ENCODE data around the gene ZBTB33. TPM values are rescaled to one million over a fixed set of nuclear protein-coding genes. Genes with fewer than 3 reads are reported as not detected.

Gene ZBTB33
- total RNA-seq, 1 experiment from 2014 or later, result 16.2 TPM

DNA sequence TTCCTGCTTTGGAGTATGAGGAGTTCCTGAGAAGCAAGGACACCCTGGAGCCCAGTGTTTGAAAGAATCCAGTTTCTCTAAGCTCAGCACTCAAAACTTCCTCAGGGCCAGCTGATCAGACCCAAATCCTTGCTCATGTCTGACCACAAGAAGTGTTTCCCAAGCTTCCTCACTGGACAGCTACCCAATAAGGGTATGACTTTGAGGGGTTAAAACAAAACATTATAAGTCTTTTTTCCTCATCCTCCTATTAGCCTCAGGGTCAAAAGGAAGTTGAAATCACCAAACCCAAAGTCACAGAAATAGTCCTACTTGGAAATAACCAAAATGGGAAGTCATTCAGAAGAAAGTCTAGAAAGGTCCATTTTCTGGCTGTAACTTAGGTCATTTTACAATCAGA is 13.7 kb downstream of the ZBTB33 start:
- H3K4me1 Mint-ChIP-seq, result peaks cover 30% of the 10 kb centered on the region
- no peaks in the 10 kb centered on the region for H3K9me3 Mint-ChIP-seq
- no peak overlapping the region for H3K27ac Mint-ChIP-seq
- ATAC-seq, result no peak
- DNase-seq (ENCODE audit: low spot score), result no peak
- ChIA-PET POLR2A (no interaction called here), CTCF (interaction anchor here (0.6 to 1.3 kb wide), 2 partner anchors 11 to 50 kb away, joined by 4 read pairs; no protein-coding TSS in a partner anchor)
- no peak for TF ChIP-seq STAT6 (CRISPR knock-in tag; conservative IDR thresholded peaks at IDR 0.05; ENCODE audit: low read depth)
- no peak for TF ChIP-seq CBFB (CRISPR knock-in tag; IDR thresholded peaks at IDR 0.05; ENCODE audit: low read depth)
- TF ChIP-seq, protein P1, sequence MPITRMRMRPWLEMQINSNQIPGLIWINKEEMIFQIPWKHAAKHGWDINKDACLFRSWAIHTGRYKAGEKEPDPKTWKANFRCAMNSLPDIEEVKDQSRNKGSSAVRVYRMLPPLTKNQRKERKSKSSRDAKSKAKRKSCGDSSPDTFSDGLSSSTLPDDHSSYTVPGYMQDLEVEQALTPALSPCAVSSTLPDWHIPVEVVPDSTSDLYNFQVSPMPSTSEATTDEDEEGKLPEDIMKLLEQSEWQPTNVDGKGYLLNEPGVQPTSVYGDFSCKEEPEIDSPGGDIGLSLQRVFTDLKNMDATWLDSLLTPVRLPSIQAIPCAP (CRISPR knock-in tag; IDR thresholded peaks at IDR 0.05), result no peak
- TF ChIP-seq TP53 (CRISPR knock-in tag; IDR thresholded peaks at IDR 0.05), result no peak
- TF ChIP-seq ZNF317 (CRISPR knock-in tag; IDR thresholded peaks at IDR 0.05; ENCODE audit: borderline replicate concordance, low read depth), result no peak
- no peak for TF ChIP-seq PRRX2 (CRISPR knock-in tag; IDR thresholded peaks at IDR 0.05)
- TF ChIP-seq ESRRA (CRISPR knock-in tag; IDR thresholded peaks at IDR 0.05; ENCODE audit: borderline replicate concordance), result no peak
- TF ChIP-seq, protein P2, sequence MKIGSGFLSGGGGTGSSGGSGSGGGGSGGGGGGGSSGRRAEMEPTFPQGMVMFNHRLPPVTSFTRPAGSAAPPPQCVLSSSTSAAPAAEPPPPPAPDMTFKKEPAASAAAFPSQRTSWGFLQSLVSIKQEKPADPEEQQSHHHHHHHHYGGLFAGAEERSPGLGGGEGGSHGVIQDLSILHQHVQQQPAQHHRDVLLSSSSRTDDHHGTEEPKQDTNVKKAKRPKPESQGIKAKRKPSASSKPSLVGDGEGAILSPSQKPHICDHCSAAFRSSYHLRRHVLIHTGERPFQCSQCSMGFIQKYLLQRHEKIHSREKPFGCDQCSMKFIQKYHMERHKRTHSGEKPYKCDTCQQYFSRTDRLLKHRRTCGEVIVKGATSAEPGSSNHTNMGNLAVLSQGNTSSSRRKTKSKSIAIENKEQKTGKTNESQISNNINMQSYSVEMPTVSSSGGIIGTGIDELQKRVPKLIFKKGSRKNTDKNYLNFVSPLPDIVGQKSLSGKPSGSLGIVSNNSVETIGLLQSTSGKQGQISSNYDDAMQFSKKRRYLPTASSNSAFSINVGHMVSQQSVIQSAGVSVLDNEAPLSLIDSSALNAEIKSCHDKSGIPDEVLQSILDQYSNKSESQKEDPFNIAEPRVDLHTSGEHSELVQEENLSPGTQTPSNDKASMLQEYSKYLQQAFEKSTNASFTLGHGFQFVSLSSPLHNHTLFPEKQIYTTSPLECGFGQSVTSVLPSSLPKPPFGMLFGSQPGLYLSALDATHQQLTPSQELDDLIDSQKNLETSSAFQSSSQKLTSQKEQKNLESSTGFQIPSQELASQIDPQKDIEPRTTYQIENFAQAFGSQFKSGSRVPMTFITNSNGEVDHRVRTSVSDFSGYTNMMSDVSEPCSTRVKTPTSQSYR (CRISPR knock-in tag; IDR thresholded peaks at IDR 0.05), result no peak
- no peaks in the 10 kb centered on the region for H3K36me3 Mint-ChIP-seq
- no peak overlapping the region for H3K4me3 Mint-ChIP-seq
- H3K27me3 Mint-ChIP-seq (ENCODE audit: low read depth), result peaks cover 3% of the 10 kb centered on the region

GRCh38 chrX:120269373-120270035 is 18.9 kb downstream of the ZBTB33 start:
- Mint-ChIP-seq H3K27me3 (ENCODE audit: low read depth) (peaks cover 20% of the 10 kb centered on the region), H3K4me1 (peaks cover 8% of the 10 kb centered on the region), H3K9me3 (no peaks in the 10 kb centered on the region), H3K36me3 (no peaks in the 10 kb centered on the region), H3K4me3 (no peak overlapping the region), H3K27ac (no peak overlapping the region)
- no peak for ATAC-seq
- DNase-seq (ENCODE audit: low spot score), result no peak
- ChIA-PET CTCF (interaction anchor here (1.4 kb wide), 1 partner anchor 56 kb away, joined by 5 read pairs; no protein-coding TSS in a partner anchor), POLR2A (no interaction called here)
- TF ChIP-seq SMAD3 (CRISPR knock-in tag; IDR thresholded peaks at IDR 0.05; ENCODE audit: borderline replicate concordance), result no peak
- TF ChIP-seq ZNF671 (CRISPR knock-in tag; IDR thresholded peaks at IDR 0.05), result no peak
- TF ChIP-seq PREB (CRISPR knock-in tag; IDR thresholded peaks at IDR 0.05; ENCODE audit: borderline replicate concordance), result no peak
- no peak for TF ChIP-seq ARID4B (CRISPR knock-in tag; IDR thresholded peaks at IDR 0.05; ENCODE audit: borderline replicate concordance)
- TF ChIP-seq E2F4 (CRISPR knock-in tag; IDR thresholded peaks at IDR 0.05; ENCODE audit: borderline replicate concordance, low read depth), result no peak
- TF ChIP-seq, protein P3, sequence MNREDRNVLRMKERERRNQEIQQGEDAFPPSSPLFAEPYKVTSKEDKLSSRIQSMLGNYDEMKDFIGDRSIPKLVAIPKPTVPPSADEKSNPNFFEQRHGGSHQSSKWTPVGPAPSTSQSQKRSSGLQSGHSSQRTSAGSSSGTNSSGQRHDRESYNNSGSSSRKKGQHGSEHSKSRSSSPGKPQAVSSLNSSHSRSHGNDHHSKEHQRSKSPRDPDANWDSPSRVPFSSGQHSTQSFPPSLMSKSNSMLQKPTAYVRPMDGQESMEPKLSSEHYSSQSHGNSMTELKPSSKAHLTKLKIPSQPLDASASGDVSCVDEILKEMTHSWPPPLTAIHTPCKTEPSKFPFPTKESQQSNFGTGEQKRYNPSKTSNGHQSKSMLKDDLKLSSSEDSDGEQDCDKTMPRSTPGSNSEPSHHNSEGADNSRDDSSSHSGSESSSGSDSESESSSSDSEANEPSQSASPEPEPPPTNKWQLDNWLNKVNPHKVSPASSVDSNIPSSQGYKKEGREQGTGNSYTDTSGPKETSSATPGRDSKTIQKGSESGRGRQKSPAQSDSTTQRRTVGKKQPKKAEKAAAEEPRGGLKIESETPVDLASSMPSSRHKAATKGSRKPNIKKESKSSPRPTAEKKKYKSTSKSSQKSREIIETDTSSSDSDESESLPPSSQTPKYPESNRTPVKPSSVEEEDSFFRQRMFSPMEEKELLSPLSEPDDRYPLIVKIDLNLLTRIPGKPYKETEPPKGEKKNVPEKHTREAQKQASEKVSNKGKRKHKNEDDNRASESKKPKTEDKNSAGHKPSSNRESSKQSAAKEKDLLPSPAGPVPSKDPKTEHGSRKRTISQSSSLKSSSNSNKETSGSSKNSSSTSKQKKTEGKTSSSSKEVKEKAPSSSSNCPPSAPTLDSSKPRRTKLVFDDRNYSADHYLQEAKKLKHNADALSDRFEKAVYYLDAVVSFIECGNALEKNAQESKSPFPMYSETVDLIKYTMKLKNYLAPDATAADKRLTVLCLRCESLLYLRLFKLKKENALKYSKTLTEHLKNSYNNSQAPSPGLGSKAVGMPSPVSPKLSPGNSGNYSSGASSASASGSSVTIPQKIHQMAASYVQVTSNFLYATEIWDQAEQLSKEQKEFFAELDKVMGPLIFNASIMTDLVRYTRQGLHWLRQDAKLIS (CRISPR knock-in tag; IDR thresholded peaks at IDR 0.05; ENCODE audit: borderline replicate concordance), result no peak
